ENCODE results near the gene ANKS6. TPM values are rescaled to one million over a fixed set of nuclear protein-coding genes. Genes with fewer than 3 reads are reported as not detected.

The ANKS6 gene
- total RNA-seq, 1 experiment from 2014 or later = 21.1 TPM

- H3K36me3 ChIP-seq (ENCODE audit: control insufficient read depth, insufficient read depth, low read length) = no peaks in the 10 kb centered on the region
- H3K4me1 ChIP-seq = no peaks in the 10 kb centered on the region
- H3K27ac Mint-ChIP-seq (ENCODE audit: unreplicated experiment) = no peak within 1 kb of the TSS
- DNase-seq = no peak
- H3K4me3 Mint-ChIP-seq (ENCODE audit: unreplicated experiment) = no peak within 1 kb of the TSS
- no peaks in the 10 kb centered on the region for H3K9me3 ChIP-seq
- no peak for TF ChIP-seq CTCF (IDR thresholded peaks at IDR 0.05; ENCODE audit: insufficient read depth in 1 of 2, low read depth in 1 of 2, low read length in 1 of 2, severe bottlenecking in 1 of 2, unreplicated experiment in 1 of 2)
- ChIA-PET POLR2A (no interaction called here), CTCF (no interaction called here)
- no TSS peak for BruUV-seq (replicated peaks)
- H3K36me3 Mint-ChIP-seq (ENCODE audit: insufficient read depth, unreplicated experiment) = no peaks in the 10 kb centered on the region
- H3K27me3 Mint-ChIP-seq (ENCODE audit: insufficient read depth, unreplicated experiment) = peaks cover 9% of the 10 kb centered on the region
- H3K27me3 ChIP-seq (replicated peaks; ENCODE audit: control insufficient read depth, insufficient read depth, low read length) = no peaks in the 10 kb centered on the region
- no peaks in the 10 kb centered on the region for H3K9me3 Mint-ChIP-seq (ENCODE audit: unreplicated experiment)
- H3K4me1 Mint-ChIP-seq (ENCODE audit: low read depth, unreplicated experiment) = no peaks in the 10 kb centered on the region
- intact Hi-C loops (cut with micrococcal nuclease; ENCODE audit: unreplicated experiment) = no loop called here
- peak within 1 kb of the TSS; percentile 16 for H3K4me3 ChIP-seq (ENCODE audit: low read depth, low read length)
These were observed 87.1 kb downstream of the ANKS6 start, which contains the start of gene GABBR2 for GRCh38 chr9:98708933-98709911. GABBR2 (minus strand) TSS chr9:98708935; CDS start chr9:98708737, 198 bp downstream.

GRCh38 chr9:98708103-98708932 lies 88.0 kb downstream of the ANKS6 start:
- no peak for TF ChIP-seq CTCF (IDR thresholded peaks at IDR 0.05; ENCODE audit: insufficient read depth in 1 of 2, low read depth in 1 of 2, low read length in 1 of 2, severe bottlenecking in 1 of 2, unreplicated experiment in 1 of 2)
- Mint-ChIP-seq H3K27me3 (ENCODE audit: insufficient read depth, unreplicated experiment) (peaks cover 9% of the 10 kb centered on the region), H3K27ac (ENCODE audit: unreplicated experiment) (no peak overlapping the region), H3K9me3 (ENCODE audit: unreplicated experiment) (no peaks in the 10 kb centered on the region), H3K36me3 (ENCODE audit: insufficient read depth, unreplicated experiment) (no peaks in the 10 kb centered on the region), H3K4me1 (ENCODE audit: low read depth, unreplicated experiment) (no peaks in the 10 kb centered on the region), H3K4me3 (ENCODE audit: unreplicated experiment) (no peak overlapping the region)
- H3K4me3 ChIP-seq (ENCODE audit: low read depth, low read length) = peak overlapping the region; percentile 16
- H3K36me3 ChIP-seq (ENCODE audit: control insufficient read depth, insufficient read depth, low read length) = no peaks in the 10 kb centered on the region
- no peaks in the 10 kb centered on the region for H3K4me1 ChIP-seq
- BruUV-seq (replicated peaks) = no TSS peak
- no peak for DNase-seq
- CTCF ChIA-PET = no interaction called here
- H3K9me3 ChIP-seq = no peaks in the 10 kb centered on the region
- POLR2A ChIA-PET = no interaction called here
- H3K27me3 ChIP-seq (replicated peaks; ENCODE audit: control insufficient read depth, insufficient read depth, low read length) = no peaks in the 10 kb centered on the region
- intact Hi-C loops (cut with micrococcal nuclease; ENCODE audit: unreplicated experiment) = no loop called here

Measured in Caco-2 (cell line).